D721Med (cell line): ENCODE data around the gene LZTS2.
A peak's percentile ranks its signal among the peaks of the same experiment; 100 is the strongest.

Source experiments
- DNase-seq: peaks from one replicate; pipeline ENCODE4 v3.0.0; 2011; ENCODE audit warnings: low spot score; ENCODE audit not compliant: insufficient read length
- FAIRE-seq: peaks from 2 replicates; lab custom pipeline; 2011; peaks lifted over from hg19 to GRCh38; lab: Jason Lieb, UNC
- TF ChIP-seq, protein P1 (sequence below): IDR thresholded peaks from 2 replicates; pipeline ENCODE4 v1.5.1; 2012; ENCODE audit warnings: mild to moderate bottlenecking, control low read depth; ENCODE audit not compliant: insufficient read depth; ENCODE audit errors: missing control alignments

Gene LZTS2

DNA sequence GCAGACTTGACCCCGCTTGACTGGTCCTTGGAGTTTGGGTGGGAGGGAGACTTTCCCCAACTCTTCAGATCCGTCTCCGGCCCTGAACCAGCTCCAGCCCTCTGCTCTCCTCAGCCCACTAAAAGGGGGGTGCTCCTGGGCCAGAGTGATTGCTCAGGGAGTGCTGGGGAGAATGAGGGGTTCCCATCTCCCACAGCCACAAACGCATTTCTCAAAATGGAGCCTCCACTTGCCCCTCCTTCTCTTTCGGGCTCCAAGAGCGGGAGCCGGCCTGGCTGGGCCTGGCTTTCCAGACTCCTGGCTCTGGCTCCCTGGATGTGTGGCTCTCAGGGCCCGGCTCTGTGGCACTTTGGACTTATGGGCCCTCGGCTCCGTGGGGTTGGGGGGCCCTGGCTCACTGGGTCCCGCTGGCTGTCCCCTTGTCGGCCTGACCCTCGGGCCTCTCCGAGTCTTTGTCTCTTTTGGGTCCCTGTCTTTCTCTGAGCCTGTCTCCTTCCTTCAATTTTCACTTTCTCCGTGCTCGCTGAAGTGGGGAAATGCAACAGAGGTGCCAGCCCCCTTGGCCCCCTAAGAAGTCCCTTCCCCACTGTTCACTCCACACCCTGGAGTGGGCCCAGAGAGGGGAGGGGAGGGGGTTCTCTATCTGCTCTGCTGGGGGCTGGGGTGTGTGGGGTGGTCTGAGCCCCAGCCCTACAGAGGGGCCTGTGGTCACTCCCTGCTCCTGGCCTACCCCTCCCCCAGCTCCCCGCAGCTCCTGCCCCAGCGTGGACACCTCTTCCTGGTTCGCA is 713 bp downstream of the LZTS2 start:
- TF ChIP-seq, protein P1, sequence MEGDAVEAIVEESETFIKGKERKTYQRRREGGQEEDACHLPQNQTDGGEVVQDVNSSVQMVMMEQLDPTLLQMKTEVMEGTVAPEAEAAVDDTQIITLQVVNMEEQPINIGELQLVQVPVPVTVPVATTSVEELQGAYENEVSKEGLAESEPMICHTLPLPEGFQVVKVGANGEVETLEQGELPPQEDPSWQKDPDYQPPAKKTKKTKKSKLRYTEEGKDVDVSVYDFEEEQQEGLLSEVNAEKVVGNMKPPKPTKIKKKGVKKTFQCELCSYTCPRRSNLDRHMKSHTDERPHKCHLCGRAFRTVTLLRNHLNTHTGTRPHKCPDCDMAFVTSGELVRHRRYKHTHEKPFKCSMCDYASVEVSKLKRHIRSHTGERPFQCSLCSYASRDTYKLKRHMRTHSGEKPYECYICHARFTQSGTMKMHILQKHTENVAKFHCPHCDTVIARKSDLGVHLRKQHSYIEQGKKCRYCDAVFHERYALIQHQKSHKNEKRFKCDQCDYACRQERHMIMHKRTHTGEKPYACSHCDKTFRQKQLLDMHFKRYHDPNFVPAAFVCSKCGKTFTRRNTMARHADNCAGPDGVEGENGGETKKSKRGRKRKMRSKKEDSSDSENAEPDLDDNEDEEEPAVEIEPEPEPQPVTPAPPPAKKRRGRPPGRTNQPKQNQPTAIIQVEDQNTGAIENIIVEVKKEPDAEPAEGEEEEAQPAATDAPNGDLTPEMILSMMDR: no peak
- DNase-seq (no peak), FAIRE-seq (no peak)

DNA sequence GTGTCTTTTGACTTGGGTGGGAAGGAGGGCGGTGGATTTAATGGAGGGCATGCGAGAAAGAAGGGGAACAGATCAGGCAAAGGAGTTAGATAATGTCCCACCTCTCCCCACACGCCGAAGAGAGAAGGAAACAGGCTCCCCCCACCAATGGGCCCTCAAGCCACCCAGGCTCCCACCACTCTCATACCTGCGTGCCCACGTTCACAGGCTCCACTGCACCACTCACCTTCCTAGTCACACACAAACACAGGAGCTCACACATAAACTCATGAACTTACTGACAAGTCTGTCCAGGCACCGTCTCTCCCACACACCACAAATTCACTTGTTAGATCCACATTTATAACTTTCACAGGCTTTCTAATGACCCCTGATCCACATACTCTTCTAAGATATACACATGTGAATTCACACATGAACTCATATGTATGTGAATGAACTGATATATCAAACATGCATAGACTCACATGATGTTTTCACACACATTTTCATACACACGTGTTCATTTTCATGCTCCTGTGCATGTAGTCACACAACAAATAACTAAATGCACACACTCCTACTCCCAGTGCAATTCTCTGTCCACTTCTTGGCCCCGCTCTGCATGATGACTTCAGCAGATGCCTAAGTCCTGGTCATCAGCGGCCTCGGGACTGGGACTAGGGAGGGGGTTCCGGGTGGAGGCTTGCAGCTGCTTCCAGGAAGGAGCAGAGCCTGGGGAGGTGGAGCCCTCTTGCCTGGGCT is 1.5 kb downstream of the LZTS2 start:
- no peak for DNase-seq
- peak; percentile 46 for FAIRE-seq

DNA sequence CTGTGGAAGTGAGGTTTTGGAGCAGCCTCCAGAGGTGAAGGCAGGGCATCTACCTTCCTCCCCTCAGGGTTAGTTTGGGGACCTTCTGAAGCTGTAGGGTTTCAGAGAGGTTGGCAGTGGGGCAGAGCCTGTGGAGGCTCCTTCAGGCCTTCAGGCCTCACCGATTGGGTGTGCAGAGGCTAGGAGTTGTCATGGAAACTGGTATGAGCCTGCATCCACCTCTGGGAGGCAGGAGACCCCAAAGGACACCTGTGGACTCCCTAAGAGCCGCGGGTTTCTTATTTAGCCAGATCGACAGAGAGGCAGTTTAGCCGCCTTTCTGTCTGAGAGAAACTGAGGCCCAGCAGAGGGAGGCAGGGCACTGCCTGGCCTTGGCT is 2.0 kb downstream of the LZTS2 start:
- DNase-seq (no peak), FAIRE-seq (no peak)
- TF ChIP-seq, protein P1: no peak

More for the DNA sequence above, 1.5 kb downstream of the LZTS2 start:
- TF ChIP-seq, protein P1: no peak

DNA sequence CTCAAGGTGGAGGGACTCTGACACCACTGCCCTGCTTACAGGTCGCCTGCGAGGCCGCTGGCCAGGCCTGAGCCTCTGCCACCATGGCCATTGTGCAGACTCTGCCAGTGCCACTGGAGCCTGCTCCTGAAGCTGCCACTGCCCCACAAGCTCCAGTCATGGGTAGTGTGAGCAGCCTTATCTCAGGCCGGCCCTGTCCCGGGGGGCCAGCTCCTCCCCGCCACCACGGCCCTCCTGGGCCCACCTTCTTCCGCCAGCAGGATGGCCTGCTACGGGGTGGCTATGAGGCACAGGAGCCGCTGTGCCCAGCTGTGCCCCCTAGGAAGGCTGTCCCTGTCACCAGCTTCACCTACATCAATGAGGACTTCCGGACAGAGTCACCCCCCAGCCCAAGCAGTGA is 2.8 kb downstream of the LZTS2 start:
- FAIRE-seq (no peak), DNase-seq (no peak)
- TF ChIP-seq, protein P1: no peak

DNA sequence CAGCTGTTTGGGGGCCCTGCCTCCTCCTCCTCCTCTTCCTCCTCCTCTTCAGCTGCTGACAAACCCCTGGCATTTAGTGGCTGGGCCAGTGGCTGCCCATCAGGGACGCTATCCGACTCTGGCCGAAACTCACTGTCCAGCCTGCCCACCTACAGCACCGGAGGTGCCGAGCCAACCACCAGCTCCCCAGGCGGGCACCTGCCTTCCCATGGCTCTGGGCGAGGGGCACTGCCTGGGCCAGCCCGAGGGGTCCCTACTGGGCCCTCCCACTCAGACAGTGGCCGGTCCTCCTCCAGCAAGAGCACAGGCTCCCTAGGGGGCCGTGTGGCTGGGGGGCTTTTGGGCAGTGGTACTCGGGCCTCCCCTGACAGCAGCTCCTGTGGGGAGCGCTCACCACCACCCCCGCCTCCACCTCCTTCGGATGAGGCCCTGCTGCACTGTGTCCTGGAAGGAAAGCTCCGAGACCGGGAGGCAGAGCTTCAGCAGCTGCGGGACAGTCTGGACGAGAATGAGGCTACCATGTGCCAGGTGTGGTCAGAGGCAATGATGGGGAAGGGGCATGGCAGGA is 4.1 kb downstream of the LZTS2 start:
- TF ChIP-seq, protein P1: no peak
- DNase-seq (no peak), FAIRE-seq (no peak)

DNA sequence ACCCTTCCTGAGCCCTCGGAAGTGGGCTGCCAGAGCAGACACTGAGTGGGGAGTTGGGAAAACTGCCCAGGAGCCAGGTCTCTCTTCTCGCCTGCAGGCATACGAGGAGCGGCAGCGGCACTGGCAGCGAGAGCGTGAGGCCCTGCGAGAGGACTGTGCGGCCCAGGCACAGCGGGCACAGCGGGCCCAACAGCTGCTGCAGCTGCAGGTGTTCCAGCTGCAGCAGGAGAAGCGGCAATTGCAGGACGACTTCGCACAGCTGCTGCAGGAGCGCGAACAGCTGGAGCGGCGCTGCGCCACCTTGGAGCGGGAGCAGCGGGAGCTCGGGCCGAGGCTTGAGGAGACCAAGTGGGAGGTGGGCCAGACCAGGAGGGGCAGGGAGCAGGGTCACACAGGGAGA is 5.8 kb downstream of the LZTS2 start:
- TF ChIP-seq, protein P1: no peak
- DNase-seq (no peak), FAIRE-seq (no peak)
